Suprapubic skin (tissue), 3 donors: Measurements from ENCODE around the gene DDX10.

Experiments used
- POLR2AphosphoS5 ChIP-seq, 3 donors: sonication (generic); formaldehyde crosslinking; IDR thresholded peaks; one replicate each; pipeline ENCODE4 v1.6.1; 2017; ENCODE audit warnings: antibody characterized with exemption in 3 of 3
- TF ChIP-seq, protein P1 (sequence below), 2 donors: fragments of 200-600 bp in 1 of 2; fragments of 450-650 bp in 1 of 2; sonication (generic) in 1 of 2; IDR thresholded peaks; one replicate each; pipeline ENCODE4 v1.5.1; 2016 to 2019; ENCODE audit warnings: antibody characterized with exemption in 2 of 2, mild to moderate bottlenecking in 1 of 2, moderate library complexity in 1 of 2

DNA sequence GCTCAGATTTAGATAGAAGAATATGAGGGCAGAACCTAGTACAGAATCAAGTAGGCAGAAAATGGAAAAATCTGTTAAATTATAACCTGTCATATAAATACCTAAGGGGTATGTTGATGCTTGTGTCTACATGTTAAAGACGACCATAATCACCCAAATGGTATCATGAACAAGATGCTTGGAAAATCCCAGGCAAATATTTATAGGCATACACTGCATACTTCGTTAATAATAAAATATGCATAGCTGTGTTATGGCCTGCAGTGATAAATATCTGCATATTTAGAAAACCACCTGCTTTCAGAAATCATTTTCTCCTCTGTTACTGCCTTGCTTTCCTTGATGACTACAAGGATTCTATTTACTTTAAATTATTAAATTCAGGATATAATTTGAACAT, 18.9 kb upstream of the DDX10 start:
- TF ChIP-seq, protein P1, sequence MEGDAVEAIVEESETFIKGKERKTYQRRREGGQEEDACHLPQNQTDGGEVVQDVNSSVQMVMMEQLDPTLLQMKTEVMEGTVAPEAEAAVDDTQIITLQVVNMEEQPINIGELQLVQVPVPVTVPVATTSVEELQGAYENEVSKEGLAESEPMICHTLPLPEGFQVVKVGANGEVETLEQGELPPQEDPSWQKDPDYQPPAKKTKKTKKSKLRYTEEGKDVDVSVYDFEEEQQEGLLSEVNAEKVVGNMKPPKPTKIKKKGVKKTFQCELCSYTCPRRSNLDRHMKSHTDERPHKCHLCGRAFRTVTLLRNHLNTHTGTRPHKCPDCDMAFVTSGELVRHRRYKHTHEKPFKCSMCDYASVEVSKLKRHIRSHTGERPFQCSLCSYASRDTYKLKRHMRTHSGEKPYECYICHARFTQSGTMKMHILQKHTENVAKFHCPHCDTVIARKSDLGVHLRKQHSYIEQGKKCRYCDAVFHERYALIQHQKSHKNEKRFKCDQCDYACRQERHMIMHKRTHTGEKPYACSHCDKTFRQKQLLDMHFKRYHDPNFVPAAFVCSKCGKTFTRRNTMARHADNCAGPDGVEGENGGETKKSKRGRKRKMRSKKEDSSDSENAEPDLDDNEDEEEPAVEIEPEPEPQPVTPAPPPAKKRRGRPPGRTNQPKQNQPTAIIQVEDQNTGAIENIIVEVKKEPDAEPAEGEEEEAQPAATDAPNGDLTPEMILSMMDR (IDR thresholded peaks at IDR 0.05): no peak
- TF ChIP-seq POLR2AphosphoS5 (IDR thresholded peaks at IDR 0.05): no peak
